GM12872 (cell line): ENCODE data around the gene MEF2A.

ENCODE experiments used
- CTCF ChIP-seq: IDR thresholded peaks from 3 replicates; pipeline ENCODE4 v1.5.1; 2011; ENCODE audit warnings: low read depth, mild to moderate bottlenecking, low read length, moderate library complexity; ENCODE audit not compliant: insufficient read depth

Gene MEF2A

GRCh38 chr15:99565299-99566156 lies at the start of gene MEF2A:
Gene MEF2A, plus strand, starts transcription at chr15:99565984. Its CDS starts 67,136 bp downstream, at chr15:99633120.
- TF ChIP-seq CTCF: no peak

- TF ChIP-seq CTCF: no peak
Measured at GRCh38 chr15:99518191-99518590, 47.6 kb upstream of the MEF2A start.

- TF ChIP-seq CTCF: no peak
Measured at GRCh38 chr15:99522288-99522687, 43.5 kb upstream of the MEF2A start.

GRCh38 chr15:99526176-99526575 lies 39.6 kb upstream of the MEF2A start:
- no peak for TF ChIP-seq CTCF

- no peak for TF ChIP-seq CTCF
Measured at GRCh38 chr15:99526671-99527070, 39.1 kb upstream of the MEF2A start.

GRCh38 chr15:99536422-99537040 lies 29.3 kb upstream of the MEF2A start:
- TF ChIP-seq CTCF: no peak

GRCh38 chr15:99537344-99537743 lies 28.4 kb upstream of the MEF2A start:
- TF ChIP-seq CTCF: no peak
